ENCODE data around the gene FBXO30.

FBXO30 gene

GRCh38 chr6:145758113-145758512, 56.5 kb downstream of the FBXO30 start:
- in situ Hi-C loops (cut with MboI; ENCODE audit: low sequenced_read_pairs): no loop called here

GRCh38 chr6:145756170-145756662, 58.4 kb downstream of the FBXO30 start:
- in situ Hi-C loops (cut with MboI; ENCODE audit: low sequenced_read_pairs): no loop called here

GRCh38 chr6:145755682-145756081, 58.9 kb downstream of the FBXO30 start:
- in situ Hi-C loops (cut with MboI; ENCODE audit: low sequenced_read_pairs): no loop called here

- in situ Hi-C loops (cut with MboI; ENCODE audit: low sequenced_read_pairs): no loop called here
Measured at GRCh38 chr6:145752638-145753037, 62.0 kb downstream of the FBXO30 start.

GRCh38 chr6:145749632-145750031, 65.0 kb downstream of the FBXO30 start:
- in situ Hi-C loops (cut with MboI; ENCODE audit: low sequenced_read_pairs): no loop called here

GRCh38 chr6:145745861-145746260, 68.7 kb downstream of the FBXO30 start:
- in situ Hi-C loops (cut with MboI; ENCODE audit: low sequenced_read_pairs): no loop called here

GRCh38 chr6:145744619-145745018, 70.0 kb downstream of the FBXO30 start:
- in situ Hi-C loops (cut with MboI; ENCODE audit: low sequenced_read_pairs): no loop called here
